ENCODE results near the gene MYO15A. TPM values are rescaled to one million over a fixed set of nuclear protein-coding genes. Genes with fewer than 3 reads are reported as not detected.

The MYO15A gene
- total RNA-seq, 8 experiments from 2014 or later = 0.14 to 4.9 (median 1.2) TPM

DNA sequence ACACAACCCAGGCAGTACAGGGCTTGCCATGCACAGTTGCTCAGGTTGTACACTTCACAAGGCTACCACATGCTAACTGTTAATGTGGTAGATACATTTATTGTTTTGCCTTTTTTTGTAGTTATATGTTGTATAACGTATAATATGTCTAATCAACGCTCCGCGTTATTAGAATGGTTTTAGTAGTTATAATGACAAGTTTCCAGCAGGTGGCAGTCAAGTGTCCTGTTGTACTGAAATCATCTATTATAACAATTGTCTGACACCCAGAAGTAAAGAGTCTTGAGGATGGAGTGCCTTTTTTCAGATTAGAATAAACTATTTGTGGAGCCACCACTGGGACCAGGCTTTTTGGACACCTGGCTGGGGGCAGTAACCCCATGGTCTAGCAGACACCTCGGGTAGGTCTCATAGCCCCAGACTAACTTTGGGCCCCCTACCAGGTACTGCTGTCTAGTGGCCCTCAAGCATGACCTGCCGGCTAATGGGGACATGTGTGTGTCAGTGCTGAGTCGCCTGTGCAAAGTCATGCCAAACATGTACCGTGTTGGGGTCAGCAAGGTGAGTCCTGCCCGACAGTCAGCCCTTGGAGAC lies 32.8 kb downstream of the MYO15A start:
- no peak overlapping the region for H3K27ac ChIP-seq
- H3K4me3 ChIP-seq = no peak overlapping the region
- WGBS, 10 experiments = 0 to 81% (median 20%) methylated on average over 1 to 7 of the region's 9 CpGs; no CpG with 5 or more reads in 2 of the 10 experiments
- in situ Hi-C loops (cut with MboI; ENCODE audit: low pct_unique_long_range_greater_than_20kb in 2 of 9, low sequenced_read_pairs in 9 of 9, unreplicated experiment in 9 of 9) = no loop called here
- peaks cover 2% of the 10 kb centered on the region in 2 donors for H3K4me1 ChIP-seq (replicated peaks in 1 of 2)
- ATAC-seq (replicated peaks in 6 of 8) = peak; percentile 7 to 63 (median 26)

DNA sequence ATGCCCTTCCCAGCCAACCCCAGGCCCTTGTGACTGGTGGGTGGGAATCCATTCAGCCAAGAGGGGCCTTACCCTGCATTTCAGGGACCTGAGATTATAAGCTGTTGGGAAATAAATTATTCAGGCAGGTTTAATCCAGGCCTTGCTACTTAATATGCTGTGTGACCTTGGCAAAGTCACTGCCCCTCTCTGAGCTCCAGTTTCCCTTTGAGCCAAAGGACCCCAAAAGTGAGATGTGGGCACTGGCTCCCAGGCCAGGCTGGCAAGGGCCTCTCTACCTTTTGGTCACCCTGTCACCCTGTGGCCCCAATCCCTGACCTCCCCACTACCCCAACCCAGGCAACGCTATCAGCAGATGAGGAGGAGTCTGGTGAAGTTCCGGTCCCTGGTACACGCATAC lies 33.9 kb downstream of the MYO15A start:
- Histone ChIP-seq H3K27ac (no peak overlapping the region), H3K4me3 (no peak overlapping the region), H3K4me1 (replicated peaks in 1 of 2) (peaks cover 2% of the 10 kb centered on the region in 2 donors)
- no peak for ATAC-seq (replicated peaks in 6 of 8)
- in situ Hi-C loops (cut with MboI; ENCODE audit: low pct_unique_long_range_greater_than_20kb in 2 of 9, low sequenced_read_pairs in 9 of 9, unreplicated experiment in 9 of 9) = no loop called here
- 90 to 100% methylated on average over 1 to 2 of the region's 3 CpGs; no CpG with 5 or more reads in 8 of the 10 experiments for WGBS, 10 experiments

DNA sequence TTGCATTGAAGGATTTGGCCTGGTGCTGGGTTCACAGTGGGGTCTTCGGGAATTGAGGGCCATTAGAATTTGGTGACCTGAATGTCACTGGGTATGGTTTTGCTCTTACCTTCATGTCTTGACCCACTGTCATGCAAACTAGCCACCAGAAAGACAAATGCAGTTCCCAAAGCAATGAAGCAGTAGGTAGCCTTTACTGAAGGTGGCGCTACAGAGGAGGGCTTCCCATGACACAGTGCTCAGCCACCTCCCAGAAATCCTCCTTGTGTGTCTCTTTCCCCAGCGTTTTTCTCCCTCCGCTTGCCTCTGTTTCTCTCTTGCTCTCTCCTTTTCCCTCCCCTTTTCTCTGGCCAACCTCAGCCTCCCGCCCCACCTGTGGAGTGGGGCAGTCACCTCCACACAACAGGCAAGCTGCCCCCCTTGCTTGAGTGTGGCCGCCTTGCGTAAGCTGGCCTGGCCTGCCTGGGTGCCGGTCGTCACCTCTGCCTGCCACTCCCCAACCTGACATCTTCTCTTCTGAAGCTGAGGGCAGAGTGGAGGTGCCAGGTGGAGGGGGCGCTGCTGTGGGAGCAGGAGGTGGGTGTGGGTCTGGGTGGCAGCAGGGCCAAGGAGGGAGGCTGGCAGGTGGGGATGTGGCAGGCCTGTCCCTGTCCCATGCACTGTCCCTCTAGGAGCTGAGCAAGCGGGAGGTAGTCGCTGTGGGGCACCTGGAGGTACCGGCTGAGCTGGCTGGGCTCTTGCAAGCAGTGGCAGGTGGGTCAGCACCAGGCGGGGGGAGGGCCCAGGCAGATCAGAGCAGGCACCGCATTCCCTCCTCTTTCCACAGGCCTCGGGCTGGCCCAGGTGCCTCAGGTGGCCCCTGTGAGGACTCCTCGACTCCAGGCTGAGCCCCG lies 34.7 kb downstream of the MYO15A start:
- Histone ChIP-seq H3K27ac (no peak overlapping the region), H3K4me3 (no peak overlapping the region), H3K4me1 (replicated peaks in 1 of 2) (peaks cover 2% of the 10 kb centered on the region in 2 donors)
- 0 to 80% (median 35%) methylated on average over 1 to 4 of the region's 18 CpGs; no CpG with 5 or more reads in 4 of the 10 experiments for WGBS, 10 experiments
- peak in 7 of 8 experiments; percentile 2 to 58 (median 34) for ATAC-seq (replicated peaks in 6 of 8)
- in situ Hi-C loops (cut with MboI; ENCODE audit: low pct_unique_long_range_greater_than_20kb in 2 of 9, low sequenced_read_pairs in 9 of 9, unreplicated experiment in 9 of 9) = no loop called here

DNA sequence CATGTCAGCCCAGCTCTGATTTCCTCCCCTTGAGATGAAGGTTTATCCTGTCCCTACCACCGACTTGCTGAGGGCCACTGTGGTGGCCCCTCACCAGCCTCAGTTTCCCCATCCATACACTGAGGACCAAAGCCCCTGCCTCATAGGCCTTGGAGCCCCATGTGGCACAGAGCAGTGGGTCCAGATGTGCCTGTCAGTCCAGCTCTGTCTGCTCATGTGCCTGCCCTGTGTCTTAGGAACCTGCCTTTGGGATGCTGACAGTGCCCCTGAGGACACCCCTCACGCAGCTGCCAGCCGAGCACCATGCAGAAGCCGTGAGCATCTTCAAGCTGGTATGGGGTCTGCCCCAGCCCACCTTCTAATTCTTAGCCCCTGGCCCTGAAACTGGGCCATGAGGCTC lies 35.7 kb downstream of the MYO15A start:
- Histone ChIP-seq H3K4me1 (replicated peaks in 1 of 2) (peaks cover 2% of the 10 kb centered on the region in 2 donors), H3K27ac (no peak overlapping the region), H3K4me3 (no peak overlapping the region)
- WGBS, 10 experiments = 33 to 100% (median 60%) methylated on average over 1 to 2 of the region's 4 CpGs; no CpG with 5 or more reads in 5 of the 10 experiments
- in situ Hi-C loops (cut with MboI; ENCODE audit: low pct_unique_long_range_greater_than_20kb in 2 of 9, low sequenced_read_pairs in 9 of 9, unreplicated experiment in 9 of 9) = no loop called here
- no peak for ATAC-seq (replicated peaks in 6 of 8)

DNA sequence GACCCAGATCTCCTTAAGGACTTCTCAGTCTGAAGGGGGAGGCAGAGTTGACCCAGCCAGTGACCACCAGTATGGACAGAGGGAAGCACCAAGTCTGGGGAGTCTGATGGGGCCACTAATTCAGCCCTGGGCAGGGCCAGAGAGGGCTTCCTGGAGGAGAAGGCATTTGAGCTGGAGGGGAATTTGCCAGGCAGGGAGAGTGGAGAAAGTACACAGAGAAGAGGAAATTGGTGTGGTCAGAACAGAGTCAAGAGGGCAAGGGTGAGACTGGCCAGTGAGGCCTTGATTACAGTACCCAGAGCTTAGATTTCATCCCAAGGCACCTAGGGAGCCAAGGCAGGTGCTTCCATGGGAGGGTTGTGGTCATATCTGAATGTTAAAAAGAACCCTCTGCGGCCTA lies 36.3 kb downstream of the MYO15A start:
- no peak overlapping the region for H3K4me3 ChIP-seq
- in situ Hi-C loops (cut with MboI; ENCODE audit: low pct_unique_long_range_greater_than_20kb in 2 of 9, low sequenced_read_pairs in 9 of 9, unreplicated experiment in 9 of 9) = no loop called here
- ATAC-seq (replicated peaks in 6 of 8) = no peak
- peaks cover 2% of the 10 kb centered on the region in 2 donors for H3K4me1 ChIP-seq (replicated peaks in 1 of 2)
- no peak overlapping the region for H3K27ac ChIP-seq
- no CpG with 5 or more reads among the region's 1 CpG for WGBS, 10 experiments

DNA sequence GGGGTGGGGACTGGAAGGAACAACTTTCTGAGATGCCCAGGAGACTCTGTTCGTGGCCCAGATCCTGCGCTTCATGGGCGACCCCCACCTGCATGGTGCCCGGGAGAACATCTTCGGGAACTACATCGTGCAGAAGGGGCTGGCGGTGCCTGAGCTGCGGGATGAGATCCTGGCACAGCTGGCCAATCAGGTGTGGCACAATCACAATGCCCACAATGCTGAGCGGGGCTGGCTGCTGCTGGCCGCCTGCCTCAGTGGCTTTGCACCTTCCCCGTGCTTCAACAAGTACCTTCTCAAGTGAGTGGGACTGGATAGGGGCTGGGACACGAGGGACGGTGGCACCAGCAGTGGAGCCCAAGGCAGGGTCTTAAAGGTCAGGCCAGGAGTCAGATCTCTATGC lies 37.3 kb downstream of the MYO15A start:
- in situ Hi-C loops (cut with MboI; ENCODE audit: low pct_unique_long_range_greater_than_20kb in 2 of 9, low sequenced_read_pairs in 9 of 9, unreplicated experiment in 9 of 9) = no loop called here
- 60 to 92% (median 73%) methylated on average over 1 to 3 of the region's 13 CpGs; no CpG with 5 or more reads in 6 of the 10 experiments for WGBS, 10 experiments
- H3K27ac ChIP-seq = no peak overlapping the region
- ATAC-seq (replicated peaks in 6 of 8) = no peak
- H3K4me3 ChIP-seq = no peak overlapping the region
- peaks cover 2 to 5% of the 10 kb centered on the region in 2 donors for H3K4me1 ChIP-seq (replicated peaks in 1 of 2)

- Histone ChIP-seq H3K4me1 (replicated peaks in 1 of 2) (peaks cover 2 to 5% of the 10 kb centered on the region in 2 donors), H3K27ac (no peak overlapping the region), H3K4me3 (no peak overlapping the region)
- in situ Hi-C loops (cut with MboI; ENCODE audit: low pct_unique_long_range_greater_than_20kb in 2 of 9, low sequenced_read_pairs in 9 of 9, unreplicated experiment in 9 of 9) = no loop called here
- no peak for ATAC-seq (replicated peaks in 6 of 8)
- 14 to 100% (median 87%) methylated on average over 1 to 2 of the region's 2 CpGs; no CpG with 5 or more reads in 4 of the 10 experiments for WGBS, 10 experiments
Observed at GRCh38 chr17:18146259-18146658, 37.7 kb downstream of the MYO15A start.

DNA sequence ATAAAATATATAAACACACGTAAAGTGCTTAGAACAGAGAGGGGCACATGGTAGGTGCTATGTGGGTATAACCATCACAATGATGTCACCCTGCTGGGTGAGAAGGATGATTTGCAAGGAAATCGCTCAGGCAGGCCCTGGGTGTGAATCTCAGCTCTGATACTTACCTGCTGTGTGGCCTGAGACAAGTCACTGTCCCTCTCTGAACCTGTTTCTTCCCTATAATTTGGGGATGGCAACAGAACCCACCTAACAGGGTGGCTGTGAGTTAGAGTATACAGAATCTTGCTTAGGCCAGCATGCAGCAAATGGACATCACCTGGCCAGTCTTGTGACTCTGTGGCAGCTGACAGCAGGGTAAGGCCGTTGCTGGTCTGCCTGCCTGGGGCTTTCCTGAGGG lies 38.4 kb downstream of the MYO15A start:
- in situ Hi-C loops (cut with MboI; ENCODE audit: low pct_unique_long_range_greater_than_20kb in 2 of 9, low sequenced_read_pairs in 9 of 9, unreplicated experiment in 9 of 9) = no loop called here
- H3K4me1 ChIP-seq (replicated peaks in 1 of 2) = peaks cover 0 to 9% of the 10 kb centered on the region in 2 donors
- no peak overlapping the region for H3K4me3 ChIP-seq
- no peak for ATAC-seq (replicated peaks in 6 of 8)
- WGBS, 10 experiments = 50 to 100% (median 86%) methylated on average over 1 to 3 of the region's 3 CpGs; no CpG with 5 or more reads in 4 of the 10 experiments
- H3K27ac ChIP-seq = no peak overlapping the region

DNA sequence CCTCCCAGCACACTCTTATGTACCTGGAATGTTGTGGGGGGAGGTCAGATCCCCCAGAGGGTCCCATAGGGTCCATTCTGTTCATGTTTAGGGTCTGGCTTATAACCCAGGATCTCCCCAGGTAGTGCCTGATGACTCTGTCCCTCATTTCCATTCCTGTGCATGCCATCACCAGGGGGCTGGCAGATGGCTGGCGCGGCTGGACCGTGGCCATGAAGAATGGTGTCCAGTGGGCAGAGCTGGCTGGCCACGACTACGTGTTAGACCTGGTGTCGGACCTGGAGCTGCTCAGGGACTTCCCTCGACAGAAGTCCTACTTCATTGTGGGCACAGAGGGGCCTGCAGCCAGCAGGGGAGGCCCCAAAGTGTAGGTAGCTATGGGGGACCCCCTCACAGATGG lies 40.0 kb downstream of the MYO15A start:
- in situ Hi-C loops (cut with MboI; ENCODE audit: low pct_unique_long_range_greater_than_20kb in 2 of 9, low sequenced_read_pairs in 9 of 9, unreplicated experiment in 9 of 9) = no loop called here
- Histone ChIP-seq H3K4me3 (no peak overlapping the region), H3K27ac (no peak overlapping the region), H3K4me1 (replicated peaks in 1 of 2) (peaks cover 5 to 9% of the 10 kb centered on the region in 2 donors)
- WGBS, 10 experiments = 60 to 86% (median 80%) methylated on average over 1 to 4 of the region's 7 CpGs; no CpG with 5 or more reads in 7 of the 10 experiments
- ATAC-seq (replicated peaks in 6 of 8) = no peak

- H3K27ac ChIP-seq = no peak overlapping the region
- H3K4me3 ChIP-seq = no peak overlapping the region
- 100% methylated on average over 1 of the region's 9 CpGs; no CpG with 5 or more reads in 9 of the 10 experiments for WGBS, 10 experiments
- H3K4me1 ChIP-seq (replicated peaks in 1 of 2) = peaks cover 12 to 20% of the 10 kb centered on the region in 2 donors
- peak in 1 of 8 experiments; percentile 4 for ATAC-seq (replicated peaks in 6 of 8)
- in situ Hi-C loops (cut with MboI; ENCODE audit: low pct_unique_long_range_greater_than_20kb in 2 of 9, low sequenced_read_pairs in 9 of 9, unreplicated experiment in 9 of 9) = no loop called here
Observed at GRCh38 chr17:18151290-18151689, 42.7 kb downstream of the MYO15A start.

- Histone ChIP-seq H3K4me1 (replicated peaks in 1 of 2) (peaks cover 12 to 23% of the 10 kb centered on the region in 2 donors), H3K4me3 (no peak overlapping the region), H3K27ac (no peak overlapping the region)
- in situ Hi-C loops (cut with MboI; ENCODE audit: low pct_unique_long_range_greater_than_20kb in 2 of 9, low sequenced_read_pairs in 9 of 9, unreplicated experiment in 9 of 9) = no loop called here
- ATAC-seq (replicated peaks in 6 of 8) = no peak
- WGBS, 10 experiments = 70 to 100% (median 97%) methylated on average over 1 to 4 of the region's 14 CpGs; no CpG with 5 or more reads in 4 of the 10 experiments
Observed at GRCh38 chr17:18155179-18155578, 46.6 kb downstream of the MYO15A start.

GRCh38 chr17:18156171-18156975 lies 47.8 kb downstream of the MYO15A start:
- Histone ChIP-seq H3K4me3 (no peak overlapping the region), H3K4me1 (replicated peaks in 1 of 2) (peaks cover 19 to 27% of the 10 kb centered on the region in 2 donors), H3K27ac (no peak overlapping the region)
- peak in 1 of 8 experiments; percentile 20 for ATAC-seq (replicated peaks in 6 of 8)
- in situ Hi-C loops (cut with MboI; ENCODE audit: low pct_unique_long_range_greater_than_20kb in 2 of 9, low sequenced_read_pairs in 9 of 9, unreplicated experiment in 9 of 9) = no loop called here
- 0 to 97% (median 87%) methylated on average over 1 to 6 of the region's 8 CpGs; no CpG with 5 or more reads in 3 of the 10 experiments for WGBS, 10 experiments

DNA sequence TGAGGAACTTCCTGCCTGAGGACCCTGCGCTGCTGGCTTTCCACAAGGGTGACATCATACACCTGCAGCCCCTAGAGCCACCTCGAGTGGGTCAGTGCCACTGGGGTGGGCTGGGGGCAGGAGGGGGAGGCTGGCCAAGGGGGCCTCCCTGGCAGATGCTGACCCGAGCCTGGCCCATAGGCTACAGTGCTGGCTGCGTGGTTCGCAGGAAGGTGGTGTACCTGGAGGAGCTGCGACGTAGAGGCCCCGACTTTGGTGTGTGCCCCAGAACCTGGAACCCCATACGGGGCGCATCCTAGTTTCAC lies 48.4 kb downstream of the MYO15A start:
- Histone ChIP-seq H3K4me3 (no peak overlapping the region), H3K4me1 (replicated peaks in 1 of 2) (peaks cover 25 to 29% of the 10 kb centered on the region in 2 donors), H3K27ac (no peak overlapping the region)
- ATAC-seq (replicated peaks in 6 of 8) = no peak
- 100% methylated on average over 4 of the region's 10 CpGs; no CpG with 5 or more reads in 9 of the 10 experiments for whole genome bisulfite sequencing, 10 experiments
- in situ Hi-C loops (cut with MboI; ENCODE audit: low pct_unique_long_range_greater_than_20kb in 2 of 9, low sequenced_read_pairs in 9 of 9, unreplicated experiment in 9 of 9) = no loop called here
